K562 (cell line): ENCODE results near the gene ATXN1. TPM values are rescaled to one million over a fixed set of nuclear protein-coding genes. Genes with fewer than 3 reads are reported as not detected.
A peak's percentile ranks its signal among the peaks of the same experiment; 100 is the strongest.

Experiments used
- CBFA2T2 ChIP-seq: fragments of 450-650 bp; conservative IDR thresholded peaks from 2 replicates; pipeline ENCODE4 v1.6.1; 2017; ENCODE audit warnings: mild to moderate bottlenecking
- CBX3 ChIP-seq, 2 experiments: IDR thresholded peaks; 1 replicate in 1 of 2; 2 replicates in 1 of 2; pipeline ENCODE4 v1.6.1; 2012; ENCODE audit warnings: inconsistent platforms in 2 of 2, low read length in 2 of 2, borderline replicate concordance in 1 of 2, control low read depth in 1 of 2
- ELK1 ChIP-seq: sonication (generic); formaldehyde crosslinking; IDR thresholded peaks from 2 replicates; pipeline ENCODE4 v1.8.1; 2022; ENCODE audit warnings: missing genetic modification reagents
- EZH2 ChIP-seq: IDR thresholded peaks from 2 replicates; pipeline ENCODE4 v1.6.1; 2012; ENCODE audit warnings: low read depth, mild to moderate bottlenecking, inconsistent platforms, low read length, borderline replicate concordance
- GTF2A2 ChIP-seq: IDR thresholded peaks from 2 replicates; pipeline ENCODE4 v1.6.1; 2016; ENCODE audit warnings: mild to moderate bottlenecking, missing genetic modification characterization, missing compliant biosample characterization
- HEY1 ChIP-seq: fragments of 250-450 bp; sonication (Bioruptor Pico); IDR thresholded peaks from 2 replicates; pipeline ENCODE4 v1.5.0; 2020; ENCODE audit warnings: mild to moderate bottlenecking, moderate library complexity, borderline replicate concordance
- ILK ChIP-seq: fragments of 450-650 bp; IDR thresholded peaks from 2 replicates; pipeline ENCODE4 v1.6.1; 2016; ENCODE audit warnings: missing genetic modification characterization, low read depth, mild to moderate bottlenecking, missing compliant biosample characterization, moderate library complexity, borderline replicate concordance
- IRF9 ChIP-seq: fragments of 450-650 bp; IDR thresholded peaks from 2 replicates; pipeline ENCODE4 v1.6.1; 2016; ENCODE audit warnings: missing biosample characterization, missing genetic modification characterization
- NELFE ChIP-seq: IDR thresholded peaks from 2 replicates; pipeline ENCODE4 v1.6.1; 2011; ENCODE audit warnings: mild to moderate bottlenecking; ENCODE audit not compliant: insufficient read depth, insufficient read length
- PHTF2 ChIP-seq: fragments of 250-450 bp; sonication (Bioruptor Pico); IDR thresholded peaks from 2 replicates; pipeline ENCODE4 v1.5.0; 2021; ENCODE audit warnings: mild to moderate bottlenecking
- PRDM10 ChIP-seq: fragments of 450-650 bp; IDR thresholded peaks from 2 replicates; pipeline ENCODE4 v1.6.1; 2018; ENCODE audit not compliant: partially characterized antibody
- RBM34 ChIP-seq: fragments of 200-400 bp; formaldehyde crosslinking; IDR thresholded peaks from 2 replicates; pipeline ENCODE4 v1.6.1; 2018; ENCODE audit warnings: low read length, borderline replicate concordance; ENCODE audit not compliant: insufficient read depth
- TCF7 ChIP-seq: sonication (generic); IDR thresholded peaks from 2 replicates; pipeline ENCODE4 v1.6.1; 2016; ENCODE audit warnings: antibody characterized with exemption, borderline replicate concordance
- ZBTB7A ChIP-seq: IDR thresholded peaks from 2 replicates; pipeline ENCODE4 v1.6.1; 2011; ENCODE audit warnings: low read depth, mild to moderate bottlenecking, low read length, moderate library complexity, borderline replicate concordance; ENCODE audit not compliant: control insufficient read depth
- ZNF512 ChIP-seq: IDR thresholded peaks from 2 replicates; pipeline ENCODE4 v1.6.1; 2016; ENCODE audit warnings: missing genetic modification characterization, missing compliant biosample characterization
- ZNF695 ChIP-seq: fragments of 450-650 bp; formaldehyde crosslinking; IDR thresholded peaks from 2 replicates; pipeline ENCODE4 v1.4.0; 2020; ENCODE audit warnings: mild to moderate bottlenecking, moderate library complexity
- ZNF717 ChIP-seq: fragments of 250-450 bp; sonication (Bioruptor Pico); IDR thresholded peaks from 2 replicates; pipeline ENCODE4 v1.5.0; 2021
- polyA plus RNA-seq, 8 experiments: library from polyadenylated mRNA; depleted of rRNA in 4 of 8; stranded (reverse) in 5 of 8; unstranded in 3 of 8; fragments of >200 nt; fragmentation: Nextera tagmentation in 2 of 8; fragmentation: Illumina TruSeq in 1 of 8; extraction: Ambion mirVana in 2 of 8; extraction: Trizol in 1 of 8; gene quantifications; 2 replicates each; pipeline versions ENCODE4 v1.2.1 to v1.2.3, GENCODE V29; 2011 to 2014; ENCODE audit warnings: inconsistent platforms in 1 of 8, missing spikeins in 1 of 8
- total RNA-seq, 7 experiments: library from RNA; depleted of rRNA in 6 of 7; stranded (reverse); fragments of >200 nt in 6 of 7; fragmentation: Illumina TruSeq in 2 of 7; extraction: Trizol in 2 of 7; gene quantifications; 2 replicates each; pipeline versions ENCODE4 v1.2.1 to v1.2.3, GENCODE V29; 2011 to 2021; ENCODE audit warnings: low replicate concordance in 1 of 7
- TF ChIP-seq, protein P1 (sequence below): fragments of 250-450 bp; sonication (Bioruptor Pico); IDR thresholded peaks from 2 replicates; pipeline ENCODE4 v1.5.0; 2020; ENCODE audit warnings: mild to moderate bottlenecking

The ATXN1 gene
- total and polyA plus RNA-seq, 9 of the 15 experiments (the other 6 are each of a cell fraction or from before 2014, with no cell fraction given) = under 0.01 to 1.2 (median 0.58) TPM

- TF ChIP-seq PRDM10 = peak; percentile 46
- TF ChIP-seq IRF9 (tag) = no peak
- TF ChIP-seq ELK1 (CRISPR knock-in tag) = no peak
- no peak for TF ChIP-seq HEY1 (CRISPR knock-in tag)
- no peak for TF ChIP-seq ZNF717
- TF ChIP-seq RBM34 = no peak
- TF ChIP-seq TCF7 = no peak
- peak; percentile 39; the same call in 1 of the 2 replicates for TF ChIP-seq ZNF512 (tag)
- TF ChIP-seq GTF2A2 (tag) = no peak
- no peak for TF ChIP-seq NELFE
- TF ChIP-seq, protein P1, sequence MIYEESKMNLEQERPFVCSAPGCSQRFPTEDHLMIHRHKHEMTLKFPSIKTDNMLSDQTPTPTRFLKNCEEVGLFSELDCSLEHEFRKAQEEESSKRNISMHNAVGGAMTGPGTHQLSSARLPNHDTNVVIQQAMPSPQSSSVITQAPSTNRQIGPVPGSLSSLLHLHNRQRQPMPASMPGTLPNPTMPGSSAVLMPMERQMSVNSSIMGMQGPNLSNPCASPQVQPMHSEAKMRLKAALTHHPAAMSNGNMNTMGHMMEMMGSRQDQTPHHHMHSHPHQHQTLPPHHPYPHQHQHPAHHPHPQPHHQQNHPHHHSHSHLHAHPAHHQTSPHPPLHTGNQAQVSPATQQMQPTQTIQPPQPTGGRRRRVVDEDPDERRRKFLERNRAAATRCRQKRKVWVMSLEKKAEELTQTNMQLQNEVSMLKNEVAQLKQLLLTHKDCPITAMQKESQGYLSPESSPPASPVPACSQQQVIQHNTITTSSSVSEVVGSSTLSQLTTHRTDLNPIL (CRISPR knock-in tag) = no peak
- no peak for TF ChIP-seq PHTF2
- no peak for TF ChIP-seq ILK (tag)
- TF ChIP-seq ZBTB7A = peak; percentile 68; the same call in 1 of the 2 replicates
- no peak for TF ChIP-seq CBFA2T2
- TF ChIP-seq ZNF695 (CRISPR knock-in tag) = no peak
- TF ChIP-seq EZH2 = 0 out of 2 replicates have a peak, but pooled peaks have one; percentile 50
- TF ChIP-seq CBX3 (IDR thresholded peaks at IDR 0.05; ENCODE audit: borderline replicate concordance in 1 of 2, low read length in 2 of 2) = no peak
These were observed at the start of gene ATXN1 (continued) for GRCh38 chr6:16760516-16761470.
